Measurements from ENCODE around the gene CALML3.

The CALML3 gene

GRCh38 chr10:5497948-5498730, 26.6 kb upstream of the CALML3 start:
- Histone ChIP-seq H3K4me3 (ENCODE audit: low read length) (no peak overlapping the region), H3K9me3 (ENCODE audit: insufficient read depth, low read length) (no peaks in the 10 kb centered on the region), H3K4me2 (ENCODE audit: low read length) (no peak overlapping the region), H4K20me1 (ENCODE audit: insufficient read depth, low read length) (no peaks in the 10 kb centered on the region), H3K36me3 (replicated peaks; ENCODE audit: low read depth, low read length) (no peaks in the 10 kb centered on the region), H3K27me3 (ENCODE audit: low read depth, low read length) (peaks cover 19% of the 10 kb centered on the region), H3K4me1 (ENCODE audit: low read length) (no peaks in the 10 kb centered on the region), H3K9ac (ENCODE audit: low read length) (no peak overlapping the region), H2AFZ (ENCODE audit: low read depth, low read length) (no peak overlapping the region), H3K79me2 (ENCODE audit: low read length) (no peaks in the 10 kb centered on the region), H3K27ac (ENCODE audit: low read length) (no peak overlapping the region)
- TF ChIP-seq EZH2phosphoT487 (IDR thresholded peaks at IDR 0.05; ENCODE audit: low read depth) (no peak), CTCF (IDR thresholded peaks at IDR 0.05; ENCODE audit: low read depth, low read length) (no peak)

GRCh38 chr10:5498791-5499492, 25.8 kb upstream of the CALML3 start:
- no peaks in the 10 kb centered on the region for H3K9me3 ChIP-seq (ENCODE audit: insufficient read depth, low read length)
- H3K27me3 ChIP-seq (ENCODE audit: low read depth, low read length) = peaks cover 19% of the 10 kb centered on the region
- no peaks in the 10 kb centered on the region for H4K20me1 ChIP-seq (ENCODE audit: insufficient read depth, low read length)
- no peaks in the 10 kb centered on the region for H3K36me3 ChIP-seq (replicated peaks; ENCODE audit: low read depth, low read length)
- no peak overlapping the region for H3K27ac ChIP-seq (ENCODE audit: low read length)
- TF ChIP-seq CTCF (IDR thresholded peaks at IDR 0.05; ENCODE audit: low read depth, low read length) (no peak), EZH2phosphoT487 (IDR thresholded peaks at IDR 0.05; ENCODE audit: low read depth) (no peak)
- H3K9ac ChIP-seq (ENCODE audit: low read length) = no peak overlapping the region
- H3K79me2 ChIP-seq (ENCODE audit: low read length) = no peaks in the 10 kb centered on the region
- H3K4me3 ChIP-seq (ENCODE audit: low read length) = no peak overlapping the region
- H2AFZ ChIP-seq (ENCODE audit: low read depth, low read length) = no peak overlapping the region
- no peaks in the 10 kb centered on the region for H3K4me1 ChIP-seq (ENCODE audit: low read length)
- H3K4me2 ChIP-seq (ENCODE audit: low read length) = no peak overlapping the region

- no peak within 1 kb of the TSS for H3K9ac ChIP-seq (ENCODE audit: low read length)
- H3K27ac ChIP-seq (ENCODE audit: low read length) = no peak within 1 kb of the TSS
- no peak within 1 kb of the TSS for H3K4me3 ChIP-seq (ENCODE audit: low read length)
- H3K79me2 ChIP-seq (ENCODE audit: low read length) = no peaks in the 10 kb centered on the region
- H3K36me3 ChIP-seq (replicated peaks; ENCODE audit: low read depth, low read length) = no peaks in the 10 kb centered on the region
- TF ChIP-seq CTCF (IDR thresholded peaks at IDR 0.05; ENCODE audit: low read depth, low read length) (no peak), EZH2phosphoT487 (IDR thresholded peaks at IDR 0.05; ENCODE audit: low read depth) (no peak)
- no peaks in the 10 kb centered on the region for H3K9me3 ChIP-seq (ENCODE audit: insufficient read depth, low read length)
- no peaks in the 10 kb centered on the region for H4K20me1 ChIP-seq (ENCODE audit: insufficient read depth, low read length)
- H2AFZ ChIP-seq (ENCODE audit: low read depth, low read length) = no peak within 1 kb of the TSS
- no peaks in the 10 kb centered on the region for H3K4me1 ChIP-seq (ENCODE audit: low read length)
- H3K4me2 ChIP-seq (ENCODE audit: low read length) = no peak within 1 kb of the TSS
- peaks cover 19% of the 10 kb centered on the region for H3K27me3 ChIP-seq (ENCODE audit: low read depth, low read length)
These were observed 25.1 kb upstream of the CALML3 start, which contains the start of gene CALML5 for GRCh38 chr10:5499493-5500140. Gene CALML5 (minus strand): TSS chr10:5499570. CDS start chr10:5499438, 132 bp downstream.

GRCh38 chr10:5500162-5500670, 24.5 kb upstream of the CALML3 start:
- Histone ChIP-seq H3K27ac (ENCODE audit: low read length) (no peak overlapping the region), H3K27me3 (ENCODE audit: low read depth, low read length) (peaks cover 19% of the 10 kb centered on the region), H3K9me3 (ENCODE audit: insufficient read depth, low read length) (no peaks in the 10 kb centered on the region), H3K4me1 (ENCODE audit: low read length) (no peaks in the 10 kb centered on the region), H3K4me2 (ENCODE audit: low read length) (no peak overlapping the region), H3K9ac (ENCODE audit: low read length) (no peak overlapping the region), H3K79me2 (ENCODE audit: low read length) (no peaks in the 10 kb centered on the region), H3K4me3 (ENCODE audit: low read length) (no peak overlapping the region), H2AFZ (ENCODE audit: low read depth, low read length) (no peak overlapping the region), H3K36me3 (replicated peaks; ENCODE audit: low read depth, low read length) (no peaks in the 10 kb centered on the region), H4K20me1 (ENCODE audit: insufficient read depth, low read length) (no peaks in the 10 kb centered on the region)
- TF ChIP-seq CTCF (IDR thresholded peaks at IDR 0.05; ENCODE audit: low read depth, low read length) = no peak
- TF ChIP-seq EZH2phosphoT487 (IDR thresholded peaks at IDR 0.05; ENCODE audit: low read depth) = no peak

All from OCI-LY3 (cell line).